Smooth muscle cell (in vitro differentiated cells): ENCODE data around the gene CCL13. TPM values are rescaled to one million over a fixed set of nuclear protein-coding genes. Genes with fewer than 3 reads are reported as not detected.

Experiments
- DNase-seq: peaks from one replicate; lab custom pipeline; 2025; ENCODE audit not compliant: unreplicated experiment; lab: John Stamatoyannopoulos, UW
- H2AFZ ChIP-seq: fragments of 200-600 bp; sonication (generic); 2 replicates; pipeline ENCODE4 v1.6.0; 2016; ENCODE audit warnings: antibody characterized with exemption, low read depth, mild to moderate bottlenecking
- H3F3A ChIP-seq: fragments of 200-600 bp; sonication (generic); 2 replicates; pipeline ENCODE4 v1.6.0; 2017; ENCODE audit warnings: antibody characterized with exemption, low read depth
- H3K27ac ChIP-seq: fragments of 200-600 bp; sonication (generic); 2 replicates; pipeline ENCODE4 v1.5.1; 2016; ENCODE audit warnings: low read depth, mild to moderate bottlenecking
- H3K27me3 ChIP-seq: fragments of 200-600 bp; sonication (generic); 2 replicates; pipeline ENCODE4 v1.6.1; 2016; ENCODE audit warnings: low read depth, mild to moderate bottlenecking
- H3K36me3 ChIP-seq: fragments of 200-600 bp; sonication (generic); 2 replicates; pipeline ENCODE4 v1.5.1; 2016; ENCODE audit warnings: low read depth
- H3K4me1 ChIP-seq: fragments of 200-600 bp; sonication (generic); 2 replicates; pipeline ENCODE4 v1.5.1; 2016; ENCODE audit warnings: low read depth
- H3K4me2 ChIP-seq: fragments of 200-600 bp; sonication (generic); 2 replicates; pipeline ENCODE4 v1.6.0; 2016; ENCODE audit warnings: mild to moderate bottlenecking
- H3K4me3 ChIP-seq: fragments of 200-600 bp; sonication (generic); 2 replicates; pipeline ENCODE4 v1.5.1; 2016; ENCODE audit warnings: mild to moderate bottlenecking
- H3K79me2 ChIP-seq: fragments of 200-600 bp; sonication (generic); 2 replicates; pipeline ENCODE4 v1.6.0; 2016; ENCODE audit warnings: low read depth, mild to moderate bottlenecking
- H3K9ac ChIP-seq: fragments of 200-600 bp; sonication (generic); 2 replicates; pipeline ENCODE4 v1.6.0; 2016; ENCODE audit warnings: low read depth
- H3K9me3 ChIP-seq: fragments of 200-600 bp; sonication (generic); replicated peaks from 2 replicates; pipeline ENCODE4 v1.5.1; 2016; ENCODE audit warnings: low read depth
- H4K20me1 ChIP-seq: fragments of 200-600 bp; sonication (generic); 2 replicates; pipeline ENCODE4 v1.6.0; 2016; ENCODE audit warnings: low read depth
- WGBS: methylation state at CpG from one replicate; pipeline ENCODE4 v1.1.7; 2016; ENCODE audit warnings: low lambda C conversion rate; 5-methylcytosine and 5-hydroxymethylcytosine counted together
- polyA plus RNA-seq: library from polyadenylated mRNA; unstranded; fragments of >200 nt; fragmentation: Nextera tagmentation; extraction: Ambion mirVana; gene quantifications from 2 replicates; pipeline ENCODE4 v1.2.1, GENCODE V29; 2016
- total RNA-seq: library from RNA; depleted of rRNA; stranded (reverse); fragments of >200 nt; gene quantifications from 2 replicates; pipeline ENCODE4 v1.2.3, GENCODE V29; 2014
- TF ChIP-seq, protein P1 (sequence below): fragments of 200-600 bp; sonication (generic); IDR thresholded peaks from 2 replicates; pipeline ENCODE4 v1.5.1; 2017; ENCODE audit warnings: borderline replicate concordance, mild to moderate bottlenecking, antibody characterized with exemption; ENCODE audit not compliant: insufficient read depth, poor library complexity, severe bottlenecking

Gene CCL13
- total and polyA plus RNA-seq, 2 experiments from 2014 or later, result not detected

DNA sequence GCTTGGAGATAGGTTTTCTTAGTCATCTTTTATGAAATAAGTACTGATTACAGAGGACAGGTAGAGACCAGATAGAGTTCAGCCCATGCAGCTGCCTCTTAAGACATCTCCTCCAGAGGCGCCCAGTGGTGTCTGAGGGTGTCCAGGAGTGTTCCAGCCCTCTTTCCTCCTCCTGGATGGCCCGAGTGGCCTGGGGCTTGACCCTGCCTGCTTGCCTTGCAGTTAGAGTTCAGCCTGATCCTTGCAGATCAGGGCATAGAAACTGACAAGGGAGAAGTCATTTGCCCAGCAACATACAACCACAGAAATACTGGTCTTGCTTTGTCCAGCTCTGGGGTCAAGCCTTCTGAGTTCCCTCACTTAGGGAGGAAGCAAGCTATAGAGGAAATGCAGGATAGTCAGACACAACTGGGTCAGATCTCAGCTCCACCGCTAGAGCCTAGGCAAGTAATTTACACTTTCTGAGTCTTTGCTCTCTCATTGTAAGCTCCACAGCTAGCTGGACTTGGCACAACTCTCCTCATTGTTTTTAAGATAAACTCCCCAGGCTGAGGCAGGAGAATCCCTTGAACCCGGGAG lies 10.3 kb downstream of the CCL13 start:
- Histone ChIP-seq H2AFZ (no peak overlapping the region), H3K4me1 (no peaks in the 10 kb centered on the region), H3K4me3 (no peak overlapping the region), H3K9me3 (no peaks in the 10 kb centered on the region), H3K79me2 (no peaks in the 10 kb centered on the region), H3K9ac (no peak overlapping the region), H3K27me3 (peaks cover 8% of the 10 kb centered on the region), H3K36me3 (no peaks in the 10 kb centered on the region), H3K27ac (no peak overlapping the region), H4K20me1 (no peaks in the 10 kb centered on the region), H3K4me2 (no peak overlapping the region), H3F3A (no peaks in the 10 kb centered on the region)
- no peak for DNase-seq
- TF ChIP-seq, protein P1, sequence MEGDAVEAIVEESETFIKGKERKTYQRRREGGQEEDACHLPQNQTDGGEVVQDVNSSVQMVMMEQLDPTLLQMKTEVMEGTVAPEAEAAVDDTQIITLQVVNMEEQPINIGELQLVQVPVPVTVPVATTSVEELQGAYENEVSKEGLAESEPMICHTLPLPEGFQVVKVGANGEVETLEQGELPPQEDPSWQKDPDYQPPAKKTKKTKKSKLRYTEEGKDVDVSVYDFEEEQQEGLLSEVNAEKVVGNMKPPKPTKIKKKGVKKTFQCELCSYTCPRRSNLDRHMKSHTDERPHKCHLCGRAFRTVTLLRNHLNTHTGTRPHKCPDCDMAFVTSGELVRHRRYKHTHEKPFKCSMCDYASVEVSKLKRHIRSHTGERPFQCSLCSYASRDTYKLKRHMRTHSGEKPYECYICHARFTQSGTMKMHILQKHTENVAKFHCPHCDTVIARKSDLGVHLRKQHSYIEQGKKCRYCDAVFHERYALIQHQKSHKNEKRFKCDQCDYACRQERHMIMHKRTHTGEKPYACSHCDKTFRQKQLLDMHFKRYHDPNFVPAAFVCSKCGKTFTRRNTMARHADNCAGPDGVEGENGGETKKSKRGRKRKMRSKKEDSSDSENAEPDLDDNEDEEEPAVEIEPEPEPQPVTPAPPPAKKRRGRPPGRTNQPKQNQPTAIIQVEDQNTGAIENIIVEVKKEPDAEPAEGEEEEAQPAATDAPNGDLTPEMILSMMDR, result no peak
- 91% methylated on average over 4 of the region's 4 CpGs for WGBS

DNA sequence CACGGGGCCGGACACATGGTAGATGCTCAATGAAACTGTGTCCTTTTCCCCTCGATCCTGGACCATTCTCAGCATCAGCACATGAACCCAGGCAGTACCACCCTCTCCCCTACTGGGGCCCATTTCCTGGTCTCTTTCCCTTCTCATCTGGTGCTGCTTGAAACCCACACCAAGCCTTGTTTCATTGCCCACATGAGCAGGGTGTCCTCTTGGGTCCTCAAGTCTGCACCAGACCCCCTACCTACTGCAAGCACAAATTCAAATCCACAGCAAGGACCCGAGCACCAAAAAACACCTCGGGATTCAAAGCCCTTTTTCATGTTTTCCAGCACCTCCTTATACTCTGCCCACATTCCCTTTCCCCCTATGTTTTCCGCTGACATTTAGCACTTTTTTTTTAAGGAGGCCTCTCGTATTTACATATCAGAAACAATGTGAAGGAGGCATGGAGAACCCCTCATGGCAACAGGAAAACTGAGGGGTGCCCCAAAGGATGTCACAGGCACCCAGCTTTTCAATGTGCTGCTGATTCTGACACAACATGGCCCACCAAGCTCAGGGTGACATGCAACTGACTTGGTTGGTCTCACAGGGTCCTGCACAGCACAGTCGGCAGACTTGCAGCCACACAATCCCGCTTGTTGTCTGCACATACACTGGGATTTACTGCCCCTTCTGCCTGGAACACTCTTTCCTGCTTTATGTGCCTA lies 11.4 kb downstream of the CCL13 start:
- no peak overlapping the region for H3K4me3 ChIP-seq
- H3K36me3 ChIP-seq, result no peaks in the 10 kb centered on the region
- H3K4me2 ChIP-seq, result no peak overlapping the region
- no peaks in the 10 kb centered on the region for H3K4me1 ChIP-seq
- H3F3A ChIP-seq, result no peaks in the 10 kb centered on the region
- no peak overlapping the region for H3K27ac ChIP-seq
- H3K9me3 ChIP-seq, result no peaks in the 10 kb centered on the region
- DNase-seq, result no peak
- no peak overlapping the region for H2AFZ ChIP-seq
- H3K9ac ChIP-seq, result no peak overlapping the region
- no peaks in the 10 kb centered on the region for H3K79me2 ChIP-seq
- WGBS, result 91% methylated on average over 9 of the region's 9 CpGs
- no peaks in the 10 kb centered on the region for H4K20me1 ChIP-seq
- TF ChIP-seq, protein P1, result no peak
- H3K27me3 ChIP-seq, result peaks cover 8% of the 10 kb centered on the region

DNA sequence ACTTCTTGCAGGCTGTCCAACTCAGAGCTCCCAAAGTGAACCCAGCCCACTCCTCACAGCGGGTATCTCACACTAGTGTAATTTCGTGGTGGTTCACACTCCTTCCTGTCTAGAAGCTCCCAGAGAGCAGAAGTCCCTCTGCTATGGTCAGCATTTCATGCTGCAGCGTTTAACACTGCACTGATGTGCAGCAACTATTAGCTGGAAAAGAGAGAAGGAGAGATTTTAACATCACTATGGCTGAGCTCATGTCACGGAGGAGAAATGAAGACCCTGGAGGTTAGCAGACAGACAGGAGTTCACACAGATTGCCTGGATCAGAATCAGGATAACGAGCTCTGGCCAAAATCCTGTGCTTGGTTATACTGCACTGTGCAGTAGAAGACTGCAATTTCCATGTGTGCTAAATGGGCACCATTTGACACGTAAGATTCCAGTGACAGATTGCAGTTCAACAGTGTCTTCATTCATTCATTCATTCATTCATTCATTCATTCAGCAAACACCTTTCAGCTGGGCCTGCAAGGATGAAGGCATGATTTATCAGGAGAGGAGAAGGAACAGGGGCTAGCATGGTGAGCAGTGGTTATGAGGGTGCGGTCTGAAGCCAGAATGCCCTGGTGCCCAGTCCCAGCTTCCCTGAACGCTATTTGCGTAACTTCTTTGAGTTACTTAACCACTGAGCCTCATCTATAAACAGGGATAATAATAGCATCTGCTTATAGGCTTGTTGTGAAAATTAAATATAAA lies 12.1 kb downstream of the CCL13 start:
- TF ChIP-seq, protein P1, result no peak
- 89% methylated on average over 9 of the region's 9 CpGs for WGBS
- H3F3A ChIP-seq, result no peaks in the 10 kb centered on the region
- no peak overlapping the region for H3K27ac ChIP-seq
- H3K4me3 ChIP-seq, result no peak overlapping the region
- H3K4me2 ChIP-seq, result no peak overlapping the region
- H3K79me2 ChIP-seq, result no peaks in the 10 kb centered on the region
- H3K36me3 ChIP-seq, result no peaks in the 10 kb centered on the region
- no peaks in the 10 kb centered on the region for H3K9me3 ChIP-seq
- H3K9ac ChIP-seq, result no peak overlapping the region
- no peaks in the 10 kb centered on the region for H4K20me1 ChIP-seq
- H3K27me3 ChIP-seq, result peaks cover 4% of the 10 kb centered on the region
- no peaks in the 10 kb centered on the region for H3K4me1 ChIP-seq
- H2AFZ ChIP-seq, result no peak overlapping the region
- DNase-seq, result no peak
